K562 (cell line): ENCODE data around the gene DDRGK1. TPM values are rescaled to one million over a fixed set of nuclear protein-coding genes. Genes with fewer than 3 reads are reported as not detected.

Experiments used
- ARID2 ChIP-seq: fragments of 450-650 bp; IDR thresholded peaks from 2 replicates; pipeline ENCODE4 v1.6.1; 2017; ENCODE audit warnings: antibody characterized with exemption, mild to moderate bottlenecking
- CBX3 ChIP-seq, 2 experiments: IDR thresholded peaks; 1 replicate in 1 of 2; 2 replicates in 1 of 2; pipeline ENCODE4 v1.6.1; 2012; ENCODE audit warnings: inconsistent platforms in 2 of 2, low read length in 2 of 2, borderline replicate concordance in 1 of 2, control low read depth in 1 of 2
- CBX5 ChIP-seq: IDR thresholded peaks from 2 replicates; pipeline ENCODE4 v1.6.1; 2014; ENCODE audit warnings: low read depth, borderline replicate concordance
- CREBBP ChIP-seq: IDR thresholded peaks from one replicate; pipeline ENCODE4 v1.6.1; 2012; ENCODE audit warnings: low read depth, mild to moderate bottlenecking, control low read depth, inconsistent platforms, low read length
- CXXC5 ChIP-seq: fragments of 250-450 bp; sonication (Bioruptor Pico); IDR thresholded peaks from 2 replicates; pipeline ENCODE4 v1.8.0; 2022; ENCODE audit warnings: inconsistent platforms, mild to moderate bottlenecking, moderate library complexity
- HDAC6 ChIP-seq: IDR thresholded peaks from 2 replicates; pipeline ENCODE4 v1.6.1; 2012; ENCODE audit warnings: low read depth, mild to moderate bottlenecking, control low read depth, inconsistent platforms, low read length, moderate library complexity
- MTA2 ChIP-seq: fragments of 450-650 bp; IDR thresholded peaks from 2 replicates; pipeline ENCODE4 v1.6.1; 2016; ENCODE audit warnings: low read depth
- NFATC3 ChIP-seq: fragments of 450-650 bp; IDR thresholded peaks from 2 replicates; pipeline ENCODE4 v1.6.1; 2017; ENCODE audit warnings: mild to moderate bottlenecking
- NUFIP1 ChIP-seq: fragments of 450-650 bp; IDR thresholded peaks from 2 replicates; pipeline ENCODE4 v1.6.1; 2018; ENCODE audit not compliant: partially characterized antibody
- RB1 ChIP-seq: fragments of 450-650 bp; IDR thresholded peaks from 2 replicates; pipeline ENCODE4 v1.6.1; 2017; ENCODE audit warnings: low read depth, mild to moderate bottlenecking
- RBFOX2 ChIP-seq: fragments of 200-400 bp; formaldehyde crosslinking; IDR thresholded peaks from 2 replicates; pipeline ENCODE4 v1.6.1; 2017; ENCODE audit warnings: low read depth, mild to moderate bottlenecking, low read length, moderate library complexity
- SLC30A9 ChIP-seq: fragments of 250-450 bp; sonication (Bioruptor Pico); IDR thresholded peaks from 2 replicates; pipeline ENCODE4 v1.8.0; 2022; ENCODE audit warnings: mild to moderate bottlenecking, moderate library complexity
- ZBED1 ChIP-seq: IDR thresholded peaks from 2 replicates; pipeline ENCODE4 v1.6.1; 2014
- ZBTB17 ChIP-seq: fragments of 450-650 bp; formaldehyde crosslinking; IDR thresholded peaks from 2 replicates; pipeline ENCODE4 v1.4.0; 2020; ENCODE audit warnings: mild to moderate bottlenecking
- ZNF124 ChIP-seq: sonication (generic); formaldehyde crosslinking; IDR thresholded peaks from 2 replicates; pipeline ENCODE4 v1.8.1; 2022; ENCODE audit warnings: missing genetic modification reagents
- polyA plus RNA-seq, 8 experiments: library from polyadenylated mRNA; depleted of rRNA in 4 of 8; stranded (reverse) in 5 of 8; unstranded in 3 of 8; fragments of >200 nt; fragmentation: Nextera tagmentation in 2 of 8; fragmentation: Illumina TruSeq in 1 of 8; extraction: Ambion mirVana in 2 of 8; extraction: Trizol in 1 of 8; gene quantifications; 2 replicates each; pipeline versions ENCODE4 v1.2.1 to v1.2.3, GENCODE V29; 2011 to 2014; ENCODE audit warnings: inconsistent platforms in 1 of 8, missing spikeins in 1 of 8
- total RNA-seq, 7 experiments: library from RNA; depleted of rRNA in 6 of 7; stranded (reverse); fragments of >200 nt in 6 of 7; fragmentation: Illumina TruSeq in 2 of 7; extraction: Trizol in 2 of 7; gene quantifications; 2 replicates each; pipeline versions ENCODE4 v1.2.1 to v1.2.3, GENCODE V29; 2011 to 2021; ENCODE audit warnings: low replicate concordance in 1 of 7
- TF ChIP-seq, protein P1 (sequence below): fragments of 150-350 bp; IDR thresholded peaks from 2 replicates; pipeline ENCODE4 v1.6.1; 2014; ENCODE audit warnings: low read depth, mild to moderate bottlenecking, low read length, borderline replicate concordance
- TF ChIP-seq, protein P2 (sequence below): fragments of 250-450 bp; sonication (Bioruptor Pico); IDR thresholded peaks from 2 replicates; pipeline ENCODE4 v1.4.0; 2020
- TF ChIP-seq, protein P3 (sequence below), 3 experiments: IDR thresholded peaks in 2 of 3; conservative IDR thresholded peaks in 1 of 3; 2 replicates each; pipeline ENCODE4 v1.5.1; 2011 to 2012; ENCODE audit warnings: low read length in 3 of 3, mild to moderate bottlenecking in 3 of 3, control low read depth in 2 of 3, improper control_type of control experiment in 1 of 3, inconsistent platforms in 1 of 3, low read depth in 1 of 3, mixed read lengths in 1 of 3, moderate library complexity in 1 of 3; ENCODE audit not compliant: insufficient read depth in 2 of 3

Gene DDRGK1
- total and polyA plus RNA-seq, 9 of the 15 experiments (the other 6 are each of a cell fraction or from before 2014, with no cell fraction given), result 2.3 to 54.4 (median 29.1) TPM

DNA sequence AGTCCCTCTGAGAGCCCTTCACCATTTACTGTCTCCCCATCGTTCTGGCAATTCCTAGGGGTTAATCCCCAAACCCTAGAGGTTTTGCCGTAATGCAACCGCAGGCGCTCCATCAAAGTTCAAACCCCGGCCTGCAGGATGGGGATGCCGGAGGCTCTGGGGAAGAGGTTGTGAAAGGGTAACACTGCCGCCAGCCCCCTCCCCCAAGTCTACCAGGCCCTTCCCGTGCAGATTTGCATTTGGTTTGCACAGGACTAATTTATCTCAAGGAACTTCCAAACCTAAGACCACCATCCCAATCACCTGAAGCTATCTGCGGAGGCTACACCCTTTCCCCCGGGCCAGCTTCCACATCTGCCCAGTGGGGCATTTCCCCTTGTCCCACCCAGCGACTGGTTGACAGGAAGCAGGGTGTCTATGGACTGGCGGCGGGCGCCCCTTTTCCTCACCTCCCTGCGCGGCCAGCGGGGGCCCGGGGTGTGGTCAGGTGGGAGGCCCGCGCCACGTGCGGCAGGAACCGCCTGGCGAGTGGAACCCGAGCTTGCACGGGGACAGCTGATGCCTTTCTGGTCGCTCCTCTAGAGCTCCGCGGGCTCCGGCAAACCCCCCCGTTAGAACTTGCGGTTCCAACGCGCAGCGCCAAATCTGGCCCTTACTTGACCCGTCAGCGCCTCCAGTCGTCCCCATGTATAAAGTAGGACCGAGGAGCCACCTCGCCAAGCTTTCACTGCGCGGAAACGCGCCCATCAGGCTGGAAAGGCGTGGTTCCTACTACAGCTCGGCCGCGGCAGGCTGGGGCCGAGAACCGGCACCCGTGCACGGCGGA lies 43.9 kb upstream of the DDRGK1 start (continued):
- TF ChIP-seq, protein P1, sequence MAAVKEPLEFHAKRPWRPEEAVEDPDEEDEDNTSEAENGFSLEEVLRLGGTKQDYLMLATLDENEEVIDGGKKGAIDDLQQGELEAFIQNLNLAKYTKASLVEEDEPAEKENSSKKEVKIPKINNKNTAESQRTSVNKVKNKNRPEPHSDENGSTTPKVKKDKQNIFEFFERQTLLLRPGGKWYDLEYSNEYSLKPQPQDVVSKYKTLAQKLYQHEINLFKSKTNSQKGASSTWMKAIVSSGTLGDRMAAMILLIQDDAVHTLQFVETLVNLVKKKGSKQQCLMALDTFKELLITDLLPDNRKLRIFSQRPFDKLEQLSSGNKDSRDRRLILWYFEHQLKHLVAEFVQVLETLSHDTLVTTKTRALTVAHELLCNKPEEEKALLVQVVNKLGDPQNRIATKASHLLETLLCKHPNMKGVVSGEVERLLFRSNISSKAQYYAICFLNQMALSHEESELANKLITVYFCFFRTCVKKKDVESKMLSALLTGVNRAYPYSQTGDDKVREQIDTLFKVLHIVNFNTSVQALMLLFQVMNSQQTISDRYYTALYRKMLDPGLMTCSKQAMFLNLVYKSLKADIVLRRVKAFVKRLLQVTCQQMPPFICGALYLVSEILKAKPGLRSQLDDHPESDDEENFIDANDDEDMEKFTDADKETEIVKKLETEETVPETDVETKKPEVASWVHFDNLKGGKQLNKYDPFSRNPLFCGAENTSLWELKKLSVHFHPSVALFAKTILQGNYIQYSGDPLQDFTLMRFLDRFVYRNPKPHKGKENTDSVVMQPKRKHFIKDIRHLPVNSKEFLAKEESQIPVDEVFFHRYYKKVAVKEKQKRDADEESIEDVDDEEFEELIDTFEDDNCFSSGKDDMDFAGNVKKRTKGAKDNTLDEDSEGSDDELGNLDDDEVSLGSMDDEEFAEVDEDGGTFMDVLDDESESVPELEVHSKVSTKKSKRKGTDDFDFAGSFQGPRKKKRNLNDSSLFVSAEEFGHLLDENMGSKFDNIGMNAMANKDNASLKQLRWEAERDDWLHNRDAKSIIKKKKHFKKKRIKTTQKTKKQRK, result no peak
- TF ChIP-seq ZNF124 (CRISPR knock-in tag) (no peak), CBX3 (IDR thresholded peaks at IDR 0.05; ENCODE audit: borderline replicate concordance in 1 of 2, low read length in 2 of 2) (no peak), MTA2 (no peak), ARID2 (no peak), CXXC5 (CRISPR knock-in tag) (no peak), NFATC3 (no peak), CREBBP (no peak), ZBED1 (no peak), RB1 (no peak), CBX5 (no peak), NUFIP1 (no peak), SLC30A9 (CRISPR knock-in tag) (no peak), HDAC6 (peak; percentile 68; the same call in 1 of the 2 replicates), ZBTB17 (CRISPR knock-in tag) (no peak), RBFOX2 (no peak)
- TF ChIP-seq, protein P2, sequence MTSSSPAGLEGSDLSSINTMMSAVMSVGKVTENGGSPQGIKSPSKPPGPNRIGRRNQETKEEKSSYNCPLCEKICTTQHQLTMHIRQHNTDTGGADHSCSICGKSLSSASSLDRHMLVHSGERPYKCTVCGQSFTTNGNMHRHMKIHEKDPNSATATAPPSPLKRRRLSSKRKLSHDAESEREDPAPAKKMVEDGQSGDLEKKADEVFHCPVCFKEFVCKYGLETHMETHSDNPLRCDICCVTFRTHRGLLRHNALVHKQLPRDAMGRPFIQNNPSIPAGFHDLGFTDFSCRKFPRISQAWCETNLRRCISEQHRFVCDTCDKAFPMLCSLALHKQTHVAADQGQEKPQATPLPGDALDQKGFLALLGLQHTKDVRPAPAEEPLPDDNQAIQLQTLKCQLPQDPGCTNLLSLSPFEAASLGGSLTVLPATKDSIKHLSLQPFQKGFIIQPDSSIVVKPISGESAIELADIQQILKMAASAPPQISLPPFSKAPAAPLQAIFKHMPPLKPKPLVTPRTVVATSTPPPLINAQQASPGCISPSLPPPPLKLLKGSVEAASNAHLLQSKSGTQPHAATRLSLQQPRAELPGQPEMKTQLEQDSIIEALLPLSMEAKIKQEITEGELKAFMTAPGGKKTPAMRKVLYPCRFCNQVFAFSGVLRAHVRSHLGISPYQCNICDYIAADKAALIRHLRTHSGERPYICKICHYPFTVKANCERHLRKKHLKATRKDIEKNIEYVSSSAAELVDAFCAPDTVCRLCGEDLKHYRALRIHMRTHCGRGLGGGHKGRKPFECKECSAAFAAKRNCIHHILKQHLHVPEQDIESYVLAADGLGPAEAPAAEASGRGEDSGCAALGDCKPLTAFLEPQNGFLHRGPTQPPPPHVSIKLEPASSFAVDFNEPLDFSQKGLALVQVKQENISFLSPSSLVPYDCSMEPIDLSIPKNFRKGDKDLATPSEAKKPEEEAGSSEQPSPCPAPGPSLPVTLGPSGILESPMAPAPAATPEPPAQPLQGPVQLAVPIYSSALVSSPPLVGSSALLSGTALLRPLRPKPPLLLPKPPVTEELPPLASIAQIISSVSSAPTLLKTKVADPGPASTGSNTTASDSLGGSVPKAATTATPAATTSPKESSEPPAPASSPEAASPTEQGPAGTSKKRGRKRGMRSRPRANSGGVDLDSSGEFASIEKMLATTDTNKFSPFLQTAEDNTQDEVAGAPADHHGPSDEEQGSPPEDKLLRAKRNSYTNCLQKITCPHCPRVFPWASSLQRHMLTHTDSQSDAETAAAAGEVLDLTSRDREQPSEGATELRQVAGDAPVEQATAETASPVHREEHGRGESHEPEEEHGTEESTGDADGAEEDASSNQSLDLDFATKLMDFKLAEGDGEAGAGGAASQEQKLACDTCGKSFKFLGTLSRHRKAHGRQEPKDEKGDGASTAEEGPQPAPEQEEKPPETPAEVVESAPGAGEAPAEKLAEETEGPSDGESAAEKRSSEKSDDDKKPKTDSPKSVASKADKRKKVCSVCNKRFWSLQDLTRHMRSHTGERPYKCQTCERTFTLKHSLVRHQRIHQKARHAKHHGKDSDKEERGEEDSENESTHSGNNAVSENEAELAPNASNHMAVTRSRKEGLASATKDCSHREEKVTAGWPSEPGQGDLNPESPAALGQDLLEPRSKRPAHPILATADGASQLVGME (CRISPR knock-in tag), result no peak
- TF ChIP-seq, protein P3, sequence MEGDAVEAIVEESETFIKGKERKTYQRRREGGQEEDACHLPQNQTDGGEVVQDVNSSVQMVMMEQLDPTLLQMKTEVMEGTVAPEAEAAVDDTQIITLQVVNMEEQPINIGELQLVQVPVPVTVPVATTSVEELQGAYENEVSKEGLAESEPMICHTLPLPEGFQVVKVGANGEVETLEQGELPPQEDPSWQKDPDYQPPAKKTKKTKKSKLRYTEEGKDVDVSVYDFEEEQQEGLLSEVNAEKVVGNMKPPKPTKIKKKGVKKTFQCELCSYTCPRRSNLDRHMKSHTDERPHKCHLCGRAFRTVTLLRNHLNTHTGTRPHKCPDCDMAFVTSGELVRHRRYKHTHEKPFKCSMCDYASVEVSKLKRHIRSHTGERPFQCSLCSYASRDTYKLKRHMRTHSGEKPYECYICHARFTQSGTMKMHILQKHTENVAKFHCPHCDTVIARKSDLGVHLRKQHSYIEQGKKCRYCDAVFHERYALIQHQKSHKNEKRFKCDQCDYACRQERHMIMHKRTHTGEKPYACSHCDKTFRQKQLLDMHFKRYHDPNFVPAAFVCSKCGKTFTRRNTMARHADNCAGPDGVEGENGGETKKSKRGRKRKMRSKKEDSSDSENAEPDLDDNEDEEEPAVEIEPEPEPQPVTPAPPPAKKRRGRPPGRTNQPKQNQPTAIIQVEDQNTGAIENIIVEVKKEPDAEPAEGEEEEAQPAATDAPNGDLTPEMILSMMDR (IDR thresholded peaks at IDR 0.05 in 2 of 3, conservative IDR thresholded peaks at IDR 0.05 in 1 of 3; ENCODE audit: insufficient read depth in 2 of 3, low read depth in 1 of 3, low read length in 3 of 3), result peak in 2 of 3 experiments; percentile 32 to 36; a peak in 3 of 6 replicates
